Kidney epithelial cell (primary cell): Measurements from ENCODE around the gene MTHFD1. TPM values are rescaled to one million over a fixed set of nuclear protein-coding genes. Genes with fewer than 3 reads are reported as not detected.
A peak's percentile ranks its signal among the peaks of the same experiment; 100 is the strongest.

ENCODE experiments used
- DNase-seq: peaks from one replicate; pipeline ENCODE4 v3.0.0-alpha.2; 2010; ENCODE audit warnings: low read depth
- H3K27me3 ChIP-seq: 2 replicates; pipeline ENCODE4 v1.6.0; 2011; ENCODE audit warnings: low read length; ENCODE audit not compliant: control insufficient read depth, insufficient read depth
- H3K36me3 ChIP-seq: 2 replicates; pipeline ENCODE4 v1.5.1; 2011; ENCODE audit warnings: low read length; ENCODE audit not compliant: control insufficient read depth, insufficient read depth
- H3K4me3 ChIP-seq: 2 replicates; pipeline ENCODE4 v1.5.1; 2011; ENCODE audit warnings: low read depth, mild to moderate bottlenecking, control low read depth, low read length
- total RNA-seq: library from RNA; depleted of rRNA; stranded (reverse); fragments of >200 nt; gene quantifications from 2 replicates; pipeline ENCODE4 v1.2.3, GENCODE V29; 2015
- TF ChIP-seq, protein P1 (sequence below): IDR thresholded peaks from 2 replicates; pipeline ENCODE4 v1.5.1; 2011; ENCODE audit warnings: mild to moderate bottlenecking, moderate library complexity, low read length, control low read depth, inconsistent platforms; ENCODE audit not compliant: insufficient read depth, poor library complexity, severe bottlenecking

The MTHFD1 gene
- total RNA-seq, 1 donor from 2014 or later: 44.4 TPM

- DNase-seq: no peak
- Histone ChIP-seq H3K27me3 (no peaks in the 10 kb centered on the region), H3K36me3 (peaks cover 4% of the 10 kb centered on the region), H3K4me3 (no peak overlapping the region)
- TF ChIP-seq, protein P1, sequence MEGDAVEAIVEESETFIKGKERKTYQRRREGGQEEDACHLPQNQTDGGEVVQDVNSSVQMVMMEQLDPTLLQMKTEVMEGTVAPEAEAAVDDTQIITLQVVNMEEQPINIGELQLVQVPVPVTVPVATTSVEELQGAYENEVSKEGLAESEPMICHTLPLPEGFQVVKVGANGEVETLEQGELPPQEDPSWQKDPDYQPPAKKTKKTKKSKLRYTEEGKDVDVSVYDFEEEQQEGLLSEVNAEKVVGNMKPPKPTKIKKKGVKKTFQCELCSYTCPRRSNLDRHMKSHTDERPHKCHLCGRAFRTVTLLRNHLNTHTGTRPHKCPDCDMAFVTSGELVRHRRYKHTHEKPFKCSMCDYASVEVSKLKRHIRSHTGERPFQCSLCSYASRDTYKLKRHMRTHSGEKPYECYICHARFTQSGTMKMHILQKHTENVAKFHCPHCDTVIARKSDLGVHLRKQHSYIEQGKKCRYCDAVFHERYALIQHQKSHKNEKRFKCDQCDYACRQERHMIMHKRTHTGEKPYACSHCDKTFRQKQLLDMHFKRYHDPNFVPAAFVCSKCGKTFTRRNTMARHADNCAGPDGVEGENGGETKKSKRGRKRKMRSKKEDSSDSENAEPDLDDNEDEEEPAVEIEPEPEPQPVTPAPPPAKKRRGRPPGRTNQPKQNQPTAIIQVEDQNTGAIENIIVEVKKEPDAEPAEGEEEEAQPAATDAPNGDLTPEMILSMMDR: no peak
Observed at GRCh38 chr14:64439141-64439540, 51.0 kb downstream of the MTHFD1 start.

GRCh38 chr14:64440494-64440893, 52.3 kb downstream of the MTHFD1 start:
- H3K27me3 ChIP-seq: no peaks in the 10 kb centered on the region
- no peak overlapping the region for H3K4me3 ChIP-seq
- peaks cover 4% of the 10 kb centered on the region for H3K36me3 ChIP-seq
- TF ChIP-seq, protein P1: no peak
- DNase-seq: no peak

DNA sequence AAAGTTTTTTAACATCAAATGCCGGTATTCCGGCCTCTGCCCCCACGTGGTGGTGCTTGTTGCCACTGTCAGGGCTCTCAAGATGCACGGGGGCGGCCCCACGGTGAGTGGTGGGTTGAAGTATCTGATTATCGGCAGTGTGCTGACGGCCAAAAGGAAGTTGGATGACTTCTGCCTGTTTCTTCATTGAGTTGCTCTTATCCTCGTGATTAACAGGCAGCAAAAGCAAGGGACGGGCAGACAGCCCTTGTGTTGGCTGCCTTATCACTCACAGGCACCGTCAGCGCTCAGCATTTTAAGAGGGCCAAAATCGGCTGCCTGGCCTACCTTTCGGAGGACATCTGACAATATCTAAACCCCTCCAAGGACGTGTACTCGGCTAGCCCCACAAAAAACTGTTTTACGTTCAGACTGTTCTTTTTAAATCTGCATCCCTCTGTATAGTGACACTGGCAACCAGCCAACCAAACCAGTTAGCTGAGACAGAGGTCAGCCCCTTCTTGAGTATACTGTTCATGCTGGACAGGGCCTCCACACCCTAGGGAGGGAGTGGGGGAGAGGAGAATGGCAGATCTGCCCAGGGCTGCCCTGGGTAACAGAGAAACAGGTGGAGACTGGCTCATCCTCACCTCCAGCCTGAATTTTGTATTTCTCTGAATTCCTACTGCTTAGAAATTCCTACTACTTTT, 54.3 kb downstream of the MTHFD1 start:
- no peak overlapping the region for H3K4me3 ChIP-seq
- no peak for DNase-seq
- TF ChIP-seq, protein P1: no peak
- H3K27me3 ChIP-seq: no peaks in the 10 kb centered on the region
- H3K36me3 ChIP-seq: peaks cover 4% of the 10 kb centered on the region

DNA sequence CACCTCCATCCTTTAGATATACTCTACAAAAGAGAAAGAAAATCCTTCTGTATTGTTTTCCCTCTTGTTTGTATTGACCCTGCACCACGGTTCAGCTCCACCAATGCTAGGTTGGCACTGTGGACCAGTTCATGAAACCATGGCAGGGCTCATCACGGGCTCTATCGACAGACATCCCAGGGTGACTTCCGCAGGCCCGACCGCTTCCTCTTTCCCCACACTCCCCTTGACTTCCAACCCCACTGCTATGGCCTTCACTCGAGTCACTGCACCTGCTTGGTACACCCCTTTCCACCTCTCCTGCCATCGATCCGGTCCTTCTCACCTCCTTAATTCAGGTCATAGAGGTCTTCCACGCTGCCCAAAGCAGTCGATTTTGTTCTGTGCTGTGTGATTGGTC, 56.0 kb downstream of the MTHFD1 start:
- Histone ChIP-seq H3K36me3 (peaks cover 4% of the 10 kb centered on the region), H3K27me3 (no peaks in the 10 kb centered on the region), H3K4me3 (no peak overlapping the region)
- DNase-seq: no peak
- TF ChIP-seq, protein P1: no peak

GRCh38 chr14:64444984-64445845, 57.1 kb downstream of the MTHFD1 start:
- peaks cover 4% of the 10 kb centered on the region for H3K36me3 ChIP-seq

More at GRCh38 chr14:64444984-64445845, 57.1 kb downstream of the MTHFD1 start:
- no peak overlapping the region for H3K4me3 ChIP-seq
- TF ChIP-seq, protein P1: peak; percentile 6
- H3K27me3 ChIP-seq: no peaks in the 10 kb centered on the region
- DNase-seq: peak; percentile 78
